Activated effector memory CD4-positive, alpha-beta T cell treated with Interleukin-2 at 50 U/mL for 16 hours (primary cell): ENCODE results near the gene MIDN.
"Not testable (repeated sequence)": the region's sequence is repeated elsewhere in the genome, so short reads cannot be mapped to it uniquely, and the experiment has no call there.

Experiments used
- DNase-seq: peaks from one replicate; pipeline ENCODE4 v3.0.0-alpha.2; 2020

MIDN gene

GRCh38 chr19:1296575-1297271, 48.3 kb downstream of the MIDN start:
- no peak for DNase-seq

- no peak for DNase-seq
These were observed 49.9 kb downstream of the MIDN start for GRCh38 chr19:1298235-1298634.

- no peak for DNase-seq
These were observed 51.4 kb downstream of the MIDN start for GRCh38 chr19:1299801-1300200.

GRCh38 chr19:1300744-1301490, 52.5 kb downstream of the MIDN start:
- DNase-seq: no peak

- no peak for DNase-seq
These were observed 54.3 kb downstream of the MIDN start for GRCh38 chr19:1302533-1303239.

GRCh38 chr19:1304197-1304924, 56.0 kb downstream of the MIDN start:
- DNase-seq: no peak

GRCh38 chr19:1305354-1305753, 57.0 kb downstream of the MIDN start:
- not testable (repeated sequence) for DNase-seq

GRCh38 chr19:1307320-1307719, 58.9 kb downstream of the MIDN start:
- no peak for DNase-seq

- no peak for DNase-seq
These were observed 59.4 kb downstream of the MIDN start for GRCh38 chr19:1307755-1308303.

- DNase-seq: no peak
These were observed 60.3 kb downstream of the MIDN start for GRCh38 chr19:1308718-1309117.
